Activated naive CD4-positive, alpha-beta T cell treated with anti-CD3 and anti-CD28 coated beads, Interleukin-2, amount 50 U/mL, for 72 hours (primary cell): ENCODE measurements around the gene PRDM15. TPM values are rescaled to one million over a fixed set of nuclear protein-coding genes. Genes with fewer than 3 reads are reported as not detected.

Experiments used
- ATAC-seq, 2 donors: fragments of 150-1000 bp; cut with Tn5 transposase; 2 replicates each; pipeline ENCODE4 v1.10.0; 2021; ENCODE audit warnings: mild to moderate bottlenecking in 2 of 2, moderate library complexity in 2 of 2
- DNase-seq, 2 donors: peaks; one replicate each; pipeline ENCODE4 v3.0.0; 2021 to 2022; ENCODE audit warnings: low spot score in 2 of 2
- H3K27ac Mint-ChIP-seq, 2 donors: one replicate each; pipeline ENCODE4 v1.8.0; 2022; ENCODE audit warnings: mild to moderate bottlenecking in 2 of 2, mixed read lengths in 2 of 2
- H3K36me3 Mint-ChIP-seq, 2 donors: one replicate each; pipeline ENCODE4 v1.8.0; 2022; ENCODE audit warnings: mixed read lengths in 2 of 2
- H3K9me3 Mint-ChIP-seq, 2 donors: one replicate each; pipeline ENCODE4 v1.8.0; 2022; ENCODE audit warnings: mixed read lengths in 2 of 2
- total RNA-seq, 2 donors: library from RNA; stranded (reverse); gene quantifications; one replicate each; pipeline ENCODE4 v1.2.3, GENCODE V29; 2022

Gene PRDM15
- total RNA-seq, 2 donors from 2014 or later = 13.1 to 23.0 TPM

DNA sequence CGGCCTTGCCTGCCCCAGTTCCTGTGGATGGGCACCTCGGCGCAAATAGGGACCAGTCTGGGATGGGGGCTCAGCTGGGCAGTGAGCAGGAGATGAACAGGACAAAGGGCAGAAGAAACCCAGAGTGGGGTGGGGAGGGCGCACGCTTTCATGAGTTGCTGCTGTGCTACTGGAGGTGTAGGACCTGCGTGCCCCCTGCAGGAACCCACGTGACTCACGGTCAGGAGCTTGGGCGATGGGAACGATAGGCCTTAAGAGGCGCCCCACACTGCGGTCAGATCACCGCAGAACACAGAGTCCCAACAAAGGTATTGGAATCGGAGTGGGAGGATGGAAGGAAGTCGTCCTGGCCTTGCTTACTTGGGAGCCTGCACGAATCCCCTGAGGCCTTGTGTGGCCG is 17.2 kb downstream of the PRDM15 start:
- ATAC-seq = no peak
- peak overlapping the region in 1 of 2 donors; percentile 29 for H3K27ac Mint-ChIP-seq
- no peaks in the 10 kb centered on the region for H3K9me3 Mint-ChIP-seq

DNA sequence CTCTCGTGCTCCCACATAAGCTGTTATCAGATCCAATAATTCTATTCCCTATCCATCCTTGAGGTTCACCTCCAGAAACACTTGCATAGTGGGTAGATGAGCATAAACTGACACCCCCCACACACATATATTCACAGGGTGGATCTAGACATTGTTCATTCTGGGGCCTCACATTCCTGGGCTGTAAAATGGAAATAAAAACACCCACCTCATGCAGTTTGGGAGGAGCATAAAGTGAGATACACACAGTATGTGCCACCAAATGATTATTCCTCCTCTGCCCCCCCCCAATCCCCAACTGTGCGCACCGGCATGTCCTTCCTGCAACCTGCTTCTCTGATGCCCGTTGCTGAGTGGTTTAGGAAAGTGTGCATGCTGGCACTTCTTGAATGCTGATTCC is 17.9 kb downstream of the PRDM15 start:
- Mint-ChIP-seq H3K36me3 (peaks cover 5 to 16% of the 10 kb centered on the region in 2 donors), H3K9me3 (no peaks in the 10 kb centered on the region), H3K27ac (no peak overlapping the region)
- DNase-seq (no peak), ATAC-seq (no peak)

More for the DNA sequence above, 17.2 kb downstream of the PRDM15 start:
- peaks cover 0 to 8% of the 10 kb centered on the region in 2 donors for H3K36me3 Mint-ChIP-seq
- DNase-seq = no peak

DNA sequence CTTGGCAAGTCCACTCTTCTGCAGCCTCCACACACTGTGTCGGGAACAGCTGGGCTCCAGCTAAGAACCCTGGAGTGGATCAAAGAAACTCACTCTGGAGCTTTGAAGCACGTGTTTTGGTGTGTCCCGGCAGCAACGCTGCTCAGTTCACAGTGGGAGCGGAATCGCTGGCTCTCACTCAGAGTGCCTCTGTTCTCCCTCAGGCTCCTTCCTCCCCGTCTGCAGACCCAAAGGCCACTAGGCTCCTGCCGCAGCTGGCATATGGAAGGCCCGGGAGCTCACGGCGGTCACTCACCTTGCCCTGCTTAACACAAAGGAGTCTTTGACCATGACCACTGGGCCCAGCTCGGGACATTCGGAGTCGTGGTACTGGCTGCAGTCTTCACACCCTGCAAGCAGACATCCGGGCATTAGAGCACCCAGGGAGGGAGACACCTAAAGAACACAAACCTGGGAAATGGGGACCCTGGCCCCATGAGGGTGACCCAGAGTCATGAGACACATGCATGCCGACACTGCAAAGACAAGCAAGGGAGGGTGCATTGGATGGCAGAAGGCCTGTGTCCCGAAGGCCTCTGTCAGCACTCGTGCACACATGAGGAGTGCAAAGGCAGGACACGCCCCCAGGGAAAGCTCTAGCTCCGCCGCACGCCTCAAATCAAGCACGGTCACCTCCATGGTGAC is 19.7 kb downstream of the PRDM15 start:
- Mint-ChIP-seq H3K36me3 (peaks cover 6 to 21% of the 10 kb centered on the region in 2 donors), H3K9me3 (no peaks in the 10 kb centered on the region), H3K27ac (no peak overlapping the region)
- DNase-seq (no peak), ATAC-seq (no peak)

DNA sequence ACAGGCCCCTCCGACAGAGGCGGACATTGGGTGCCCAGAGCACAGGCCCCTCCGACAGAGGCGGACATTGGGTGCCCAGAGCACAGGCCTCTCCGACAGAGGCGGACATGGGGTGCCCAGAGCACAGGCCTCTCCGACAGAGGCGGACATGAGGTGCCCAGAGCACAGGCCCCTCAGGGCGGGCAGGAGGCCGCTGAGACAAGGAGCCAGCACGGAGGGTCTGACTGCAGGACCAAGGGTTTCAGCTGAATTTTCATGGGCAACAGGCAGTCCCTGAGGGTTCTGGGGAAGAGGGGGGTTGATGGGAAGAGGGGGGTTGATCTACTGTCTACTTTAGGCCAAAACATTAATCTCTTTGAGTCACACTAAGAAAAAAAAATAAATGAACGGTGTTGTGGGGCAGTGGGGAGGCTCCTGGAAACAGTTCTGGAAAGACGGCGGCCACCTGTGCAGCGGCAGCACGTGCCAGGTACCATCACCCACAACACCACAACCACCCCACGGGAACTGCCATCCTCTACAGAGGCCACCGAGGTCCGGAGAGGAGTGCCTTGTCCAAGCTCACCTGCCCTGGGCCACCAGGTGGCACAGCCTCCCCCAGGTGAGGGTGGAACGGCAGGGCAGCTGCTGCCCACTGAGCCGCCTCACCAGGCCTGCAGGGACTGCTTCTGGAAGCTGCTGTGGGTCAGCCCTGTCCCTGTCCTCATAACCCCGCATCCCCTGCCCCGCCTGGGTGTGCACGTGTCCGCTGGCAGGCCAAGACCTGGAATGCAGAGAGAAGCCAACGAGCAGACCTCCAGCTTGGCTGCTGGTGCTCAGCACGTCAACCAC is 20.5 kb downstream of the PRDM15 start:
- no peak for DNase-seq
- no peak for ATAC-seq
- H3K27ac Mint-ChIP-seq = no peak overlapping the region
- no peaks in the 10 kb centered on the region for H3K9me3 Mint-ChIP-seq
- peaks cover 6 to 24% of the 10 kb centered on the region in 2 donors for H3K36me3 Mint-ChIP-seq

DNA sequence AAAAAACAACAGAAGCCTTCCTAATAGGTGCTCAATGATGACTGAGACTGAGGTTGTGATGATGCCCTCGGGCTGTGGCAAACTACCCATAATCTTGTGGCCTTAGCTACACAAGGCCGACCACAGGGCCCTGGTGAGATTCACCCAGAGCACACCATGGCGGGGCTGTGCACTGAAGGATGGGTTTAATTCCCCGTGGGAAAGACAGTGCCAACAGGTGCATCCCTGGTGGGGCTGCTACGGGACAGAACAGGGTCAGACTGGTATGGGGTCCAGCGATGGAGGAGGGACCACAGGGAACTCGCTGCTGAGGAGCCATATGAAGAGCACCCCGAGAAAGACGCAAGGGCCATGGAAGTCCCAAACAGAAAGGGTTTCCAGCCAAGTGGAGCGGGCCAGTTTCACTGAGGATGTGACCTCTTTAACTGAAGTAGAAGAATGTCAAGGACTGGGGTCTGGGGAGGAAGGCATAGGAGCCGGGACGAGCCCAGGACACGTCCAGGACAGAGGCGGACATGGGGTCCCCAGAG is 21.3 kb downstream of the PRDM15 start:
- ATAC-seq = no peak
- Mint-ChIP-seq H3K27ac (no peak overlapping the region), H3K9me3 (no peaks in the 10 kb centered on the region), H3K36me3 (peaks cover 6 to 24% of the 10 kb centered on the region in 2 donors)
- DNase-seq = no peak

DNA sequence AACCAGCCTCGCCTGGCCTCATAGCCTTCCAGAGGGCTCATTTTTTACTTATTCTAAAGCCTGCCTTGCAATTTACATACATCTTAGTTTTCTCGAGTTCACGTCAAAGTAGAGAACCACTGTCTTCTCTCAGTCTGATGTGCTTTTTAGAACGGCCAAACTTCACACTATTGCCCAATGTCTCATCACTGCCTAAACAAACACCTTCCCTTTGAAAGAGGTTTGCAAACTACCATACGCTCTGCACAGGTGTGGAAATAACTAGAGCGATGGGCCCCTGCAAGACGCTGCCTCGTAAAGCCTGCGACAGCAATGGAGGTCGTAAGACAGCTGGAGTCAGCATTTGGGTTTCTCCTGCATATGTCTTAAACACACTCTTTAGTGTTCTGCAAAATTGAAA is 22.6 kb downstream of the PRDM15 start:
- Mint-ChIP-seq H3K36me3 (peaks cover 6 to 24% of the 10 kb centered on the region in 2 donors), H3K27ac (peak overlapping the region in 1 of 2 donors; percentile 84), H3K9me3 (no peaks in the 10 kb centered on the region)
- DNase-seq = no peak
- no peak for ATAC-seq

DNA sequence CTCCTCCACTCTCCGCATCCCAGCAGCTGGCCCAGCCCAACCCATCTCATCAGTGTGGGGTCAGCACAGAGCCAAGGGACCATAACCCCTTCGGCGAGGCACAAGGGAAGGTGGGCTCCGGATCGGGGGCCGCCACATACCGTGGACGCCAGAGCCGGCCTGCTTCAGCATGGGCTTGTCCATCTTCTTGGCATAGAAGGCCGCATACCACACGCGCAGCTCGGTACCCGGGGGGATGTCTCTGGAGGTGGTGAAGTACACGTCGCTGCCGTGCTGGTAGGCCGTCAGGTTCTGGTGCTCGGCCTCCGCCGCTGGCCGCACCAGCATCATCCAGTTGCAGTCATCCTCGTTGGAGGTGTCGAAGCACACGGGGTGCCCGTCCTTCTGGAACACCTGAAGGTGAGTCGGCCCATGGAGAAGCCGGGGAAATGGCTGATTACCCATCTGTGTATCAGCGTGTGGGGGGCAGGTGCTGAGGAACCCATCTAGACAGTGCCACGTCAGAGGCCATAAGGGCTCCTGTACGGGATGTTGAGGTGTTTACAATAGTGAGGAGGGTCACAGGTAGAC is 24.6 kb downstream of the PRDM15 start:
- Mint-ChIP-seq H3K9me3 (no peaks in the 10 kb centered on the region), H3K27ac (peak overlapping the region in 1 of 2 donors; percentile 74), H3K36me3 (peaks cover 6 to 28% of the 10 kb centered on the region in 2 donors)
- DNase-seq (no peak), ATAC-seq (no peak)

DNA sequence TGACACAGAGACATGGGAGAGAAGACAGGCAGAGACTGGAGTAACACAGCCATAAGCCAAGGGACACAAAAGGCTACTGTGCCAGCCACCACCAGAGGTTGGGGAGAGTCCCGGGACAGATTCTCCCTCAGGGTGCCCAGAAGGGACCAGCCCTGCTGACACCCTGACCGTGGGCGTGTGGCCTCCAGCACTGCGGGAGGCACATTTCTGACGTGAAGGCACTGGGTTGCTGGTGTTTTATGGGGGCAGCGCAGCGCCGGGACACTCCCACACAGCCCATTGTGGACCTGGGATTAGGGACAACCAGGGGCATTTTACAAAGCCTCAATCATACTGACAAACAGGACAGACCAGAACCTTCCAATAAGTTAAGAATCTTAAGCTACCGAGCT is 26.2 kb downstream of the PRDM15 start:
- DNase-seq (no peak), ATAC-seq (no peak)
- no peak overlapping the region for H3K27ac Mint-ChIP-seq
- no peaks in the 10 kb centered on the region for H3K9me3 Mint-ChIP-seq
- H3K36me3 Mint-ChIP-seq = peaks cover 6 to 27% of the 10 kb centered on the region in 2 donors

DNA sequence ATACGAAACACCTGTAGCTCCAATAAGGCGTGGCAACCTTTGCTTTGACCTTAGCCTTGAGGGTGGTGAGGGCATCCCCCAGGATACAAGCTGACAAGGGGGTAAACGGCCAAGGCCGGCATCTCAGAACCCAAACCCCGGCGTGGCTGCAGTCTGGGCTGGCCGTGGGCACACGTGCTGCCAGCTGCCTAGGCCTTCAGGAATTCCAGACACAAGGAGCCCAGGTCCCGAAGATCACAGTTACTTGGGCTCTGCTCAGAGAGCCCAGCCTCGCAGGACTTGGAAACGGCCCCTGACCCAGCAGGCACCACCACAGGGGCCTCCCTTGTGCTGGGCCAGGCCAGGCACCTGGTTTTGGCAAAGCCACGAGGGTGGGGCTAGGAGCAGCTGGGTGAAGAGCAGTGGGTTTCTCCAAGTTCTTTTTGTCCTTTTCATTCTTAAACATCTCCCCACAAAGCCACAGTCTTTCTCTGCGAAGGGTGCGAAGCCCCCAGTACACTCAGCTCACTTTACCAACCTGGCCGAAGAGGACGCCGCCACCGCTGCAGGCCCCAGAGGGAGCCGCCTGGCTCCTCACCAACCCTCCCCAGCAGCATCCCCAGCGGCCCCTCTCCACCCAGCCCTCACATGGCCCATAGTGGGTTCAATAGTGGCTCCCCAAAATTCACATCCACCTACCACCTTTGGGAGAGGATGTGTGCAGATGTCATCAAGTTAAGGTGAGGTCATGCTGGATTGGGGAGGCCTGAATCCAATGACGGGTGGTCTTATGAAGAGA is 26.8 kb downstream of the PRDM15 start:
- no peaks in the 10 kb centered on the region for H3K9me3 Mint-ChIP-seq
- ATAC-seq (no peak), DNase-seq (no peak)
- H3K27ac Mint-ChIP-seq = no peak overlapping the region
- peaks cover 6 to 23% of the 10 kb centered on the region in 2 donors for H3K36me3 Mint-ChIP-seq

DNA sequence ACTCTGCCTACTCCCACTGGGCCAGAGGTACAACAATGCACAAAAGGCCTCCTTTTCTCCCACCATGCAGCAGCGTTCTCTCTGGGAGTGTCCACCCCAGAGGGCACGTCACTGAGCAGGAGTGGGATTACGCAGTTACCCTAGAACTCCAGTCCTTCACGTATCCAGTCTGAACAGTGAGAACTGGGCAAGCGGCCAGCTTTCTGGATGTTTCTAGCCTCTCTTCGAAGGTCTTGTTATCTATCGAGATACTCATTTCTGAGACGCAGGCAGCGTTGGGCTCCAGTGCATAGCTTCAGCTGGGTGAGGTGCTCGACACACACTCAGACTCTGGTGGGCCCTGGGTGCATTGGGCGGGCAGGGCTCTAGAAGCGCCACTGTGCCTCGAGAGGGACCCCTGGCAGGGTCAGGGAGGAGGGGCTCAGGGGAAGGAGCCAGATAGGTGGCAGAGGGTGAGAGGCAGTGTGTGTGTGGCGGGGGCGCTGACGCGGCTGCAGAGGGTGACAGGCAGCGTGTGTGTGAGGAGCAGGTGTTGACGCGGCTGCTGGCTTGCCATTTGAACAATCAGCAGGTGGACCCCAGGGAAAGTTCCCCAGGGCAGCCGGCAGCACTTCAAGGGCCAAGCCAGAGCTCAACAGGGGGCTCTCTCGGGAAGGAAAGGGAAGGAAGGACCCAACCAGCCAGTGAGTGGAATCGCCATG is 27.9 kb downstream of the PRDM15 start:
- no peak for ATAC-seq
- H3K36me3 Mint-ChIP-seq = peaks cover 1 to 17% of the 10 kb centered on the region in 2 donors
- H3K9me3 Mint-ChIP-seq = no peaks in the 10 kb centered on the region
- DNase-seq = no peak
- H3K27ac Mint-ChIP-seq = peak overlapping the region in 1 of 2 donors; percentile 32

DNA sequence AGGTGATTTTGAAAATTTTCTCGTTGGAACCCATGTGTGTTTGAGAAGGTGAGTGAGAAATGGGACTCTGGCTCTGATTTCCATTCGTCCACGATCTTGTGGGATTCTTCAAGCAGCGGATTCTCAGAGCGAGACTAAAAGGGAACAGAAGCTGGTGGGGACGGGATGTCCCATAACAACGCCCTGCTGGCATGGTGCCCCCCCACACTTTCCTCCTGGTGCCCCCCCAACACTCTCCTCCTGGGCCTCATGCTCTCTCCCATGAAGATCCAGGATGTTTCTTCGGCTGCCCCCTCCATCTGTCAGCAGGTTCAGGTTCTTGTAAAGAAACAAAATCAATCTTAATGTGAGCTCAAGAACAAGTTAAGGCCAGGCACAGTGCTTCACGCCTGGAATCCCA is 29.1 kb downstream of the PRDM15 start:
- H3K9me3 Mint-ChIP-seq = no peaks in the 10 kb centered on the region
- ATAC-seq (no peak), DNase-seq (no peak)
- H3K36me3 Mint-ChIP-seq = peaks cover 0 to 19% of the 10 kb centered on the region in 2 donors
- H3K27ac Mint-ChIP-seq = no peak overlapping the region

DNA sequence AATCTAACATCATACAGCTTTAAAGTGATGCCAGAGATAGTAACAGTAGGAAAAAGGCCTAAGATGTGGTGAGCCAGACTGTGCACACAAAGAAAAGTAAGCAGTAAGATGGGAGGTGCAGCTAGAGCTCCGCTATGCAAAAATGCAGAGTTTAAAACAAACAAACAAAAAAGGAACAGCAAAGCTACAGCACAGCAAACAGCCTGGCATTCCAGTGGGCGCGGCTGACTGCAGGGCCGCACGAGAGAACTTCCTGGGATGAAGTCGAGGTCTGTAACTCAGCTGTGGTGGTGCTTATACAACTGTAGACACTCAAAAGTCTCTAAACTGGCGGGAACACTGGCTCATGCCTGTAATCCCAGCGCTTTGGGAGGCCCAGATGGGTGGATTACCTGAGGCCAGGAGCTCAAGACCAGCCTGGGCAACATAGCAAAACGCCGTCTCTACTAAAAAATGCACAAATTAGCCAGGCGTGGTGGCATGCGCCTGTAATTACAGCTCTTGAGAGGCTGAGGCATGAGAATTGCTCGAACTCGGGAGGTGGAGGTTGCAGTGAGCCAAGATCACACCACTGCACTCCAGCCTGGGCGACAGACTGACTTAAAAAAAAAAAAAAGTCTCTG is 30.1 kb downstream of the PRDM15 start:
- Mint-ChIP-seq H3K36me3 (peaks cover 0 to 13% of the 10 kb centered on the region in 2 donors), H3K9me3 (no peaks in the 10 kb centered on the region), H3K27ac (no peak overlapping the region)
- no peak for ATAC-seq
- no peak for DNase-seq

DNA sequence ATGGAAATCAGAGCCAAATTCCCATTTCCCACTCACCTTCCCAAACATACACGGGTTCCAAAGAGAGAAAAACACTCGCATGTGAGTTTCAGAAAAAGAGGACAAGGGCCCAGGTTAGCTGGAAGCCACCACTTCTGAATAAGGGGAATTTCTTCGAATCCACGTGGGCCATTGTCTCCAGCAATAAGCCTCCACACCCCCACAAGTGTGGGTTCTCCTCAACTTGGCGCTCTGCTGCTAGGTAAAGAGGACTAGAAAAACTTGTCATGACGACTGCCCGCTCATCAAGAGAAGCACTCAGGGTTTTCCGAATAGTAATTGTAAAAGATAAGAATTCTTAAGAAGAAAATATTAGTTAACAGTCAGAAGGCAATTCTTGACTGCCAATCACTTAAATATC is 30.6 kb downstream of the PRDM15 start:
- Mint-ChIP-seq H3K27ac (peak overlapping the region in 1 of 2 donors; percentile 44), H3K9me3 (no peaks in the 10 kb centered on the region), H3K36me3 (peaks cover under 1 to 18% of the 10 kb centered on the region in 2 donors)
- ATAC-seq (no peak), DNase-seq (no peak)

DNA sequence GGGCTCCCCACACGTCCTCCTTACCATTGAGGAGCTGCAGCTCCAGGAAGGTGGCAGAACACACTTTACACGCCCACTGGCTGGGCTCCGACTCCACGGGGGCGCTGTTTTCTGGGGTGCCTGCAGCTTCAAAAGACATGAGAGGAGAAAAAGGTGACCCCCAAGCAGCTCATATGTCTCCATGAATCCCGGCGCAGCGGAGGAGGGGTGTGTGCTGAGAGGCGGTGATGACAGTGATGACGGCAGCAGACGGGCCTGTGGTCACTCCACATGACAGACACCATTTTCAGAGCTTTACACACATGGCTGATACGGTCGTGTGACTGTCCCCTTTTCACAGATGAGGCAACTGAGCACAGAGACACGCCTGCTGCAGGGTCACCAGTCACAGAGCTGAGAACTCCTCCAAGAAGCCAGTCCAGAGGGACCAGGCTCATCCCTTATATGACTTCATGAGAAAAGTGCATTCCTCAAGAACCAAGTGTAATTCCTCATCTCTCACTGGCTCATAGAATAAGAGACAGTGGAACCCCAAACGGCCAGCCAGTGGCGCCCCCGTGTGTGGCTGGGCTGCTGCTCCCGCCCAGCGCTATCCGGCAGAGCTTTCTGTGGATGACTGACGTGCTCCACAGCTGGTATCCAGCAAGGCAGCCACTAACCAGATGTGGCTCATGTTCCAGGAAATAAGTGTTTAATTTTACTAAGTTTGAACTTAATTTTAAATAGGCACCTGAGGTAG is 31.9 kb downstream of the PRDM15 start:
- H3K36me3 Mint-ChIP-seq = peaks cover 7 to 27% of the 10 kb centered on the region in 2 donors
- DNase-seq (no peak), ATAC-seq (no peak)
- no peak overlapping the region for H3K27ac Mint-ChIP-seq
- no peaks in the 10 kb centered on the region for H3K9me3 Mint-ChIP-seq

DNA sequence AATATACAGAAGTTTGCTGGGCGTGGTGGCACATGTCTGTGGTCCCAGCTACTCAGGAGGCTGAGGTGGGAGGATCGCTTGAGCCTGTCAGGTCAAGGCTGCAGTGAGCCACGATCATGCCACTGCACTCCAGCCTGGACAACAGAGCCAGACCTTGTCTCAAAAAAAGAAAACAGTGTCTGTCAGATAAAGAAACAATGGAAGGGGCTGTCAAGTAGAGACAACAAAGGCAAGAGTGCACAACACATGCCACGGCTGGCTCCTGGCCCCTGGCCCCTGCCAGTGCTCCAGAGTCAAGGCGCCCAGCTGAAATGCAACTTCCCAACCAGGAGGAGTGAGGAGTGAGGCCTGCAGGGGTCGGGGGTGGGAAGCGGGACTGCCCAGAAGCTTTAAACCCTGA is 32.6 kb downstream of the PRDM15 start:
- DNase-seq (no peak), ATAC-seq (no peak)
- H3K9me3 Mint-ChIP-seq = no peaks in the 10 kb centered on the region
- H3K27ac Mint-ChIP-seq = peak overlapping the region in 1 of 2 donors; percentile 50
- H3K36me3 Mint-ChIP-seq = peaks cover 8 to 30% of the 10 kb centered on the region in 2 donors
